GM19035 (cell line): ENCODE results near the gene DENND4B.
"Not testable (repeated sequence)": the region's sequence is repeated elsewhere in the genome, so short reads cannot be mapped to it uniquely, and the experiment has no call there.

Experiments used
- ATAC-seq: cut with Tn5 transposase; IDR thresholded peaks from one replicate; pipeline ENCODE4 v1.9.1; 2021; ENCODE audit not compliant: unreplicated experiment

DENND4B gene

GRCh38 chr1:153946622-153947241 is at the start of gene DENND4B:
DENND4B (minus strand) TSS chr1:153946718; CDS start chr1:153944374, 2,344 bp downstream.
- ATAC-seq: peak; percentile 68

GRCh38 chr1:153995640-153996039 is 49.1 kb upstream of the DENND4B start:
- ATAC-seq: no peak

GRCh38 chr1:153995202-153995601 is 48.7 kb upstream of the DENND4B start:
- ATAC-seq: no peak

GRCh38 chr1:153991806-153992205 is 45.3 kb upstream of the DENND4B start:
- no peak for ATAC-seq

GRCh38 chr1:153991151-153991630 is 44.7 kb upstream of the DENND4B start:
- no peak for ATAC-seq

- peak; percentile 80 for ATAC-seq
These were observed 44.1 kb upstream of the DENND4B start, which contains the start of gene RPS27 for GRCh38 chr1:153990468-153991150. RPS27 (plus strand) TSS chr1:153990762; CDS start chr1:153990797, 35 bp downstream.

- no peak for ATAC-seq
These were observed 41.1 kb upstream of the DENND4B start for GRCh38 chr1:153987621-153988020.

- no peak for ATAC-seq
These were observed 39.6 kb upstream of the DENND4B start, which contains the start of gene RAB13 for GRCh38 chr1:153985941-153986761. RAB13 (minus strand) TSS chr1:153986339; CDS start chr1:153986236, 103 bp downstream.

- no peak for ATAC-seq
These were observed 38.9 kb upstream of the DENND4B start for GRCh38 chr1:153985341-153985912.

GRCh38 chr1:153984123-153984894 is 37.8 kb upstream of the DENND4B start:
- ATAC-seq: no peak

GRCh38 chr1:153981735-153982134 is 35.2 kb upstream of the DENND4B start:
- ATAC-seq: not testable (repeated sequence)

GRCh38 chr1:153979091-153979490 is 32.6 kb upstream of the DENND4B start:
- not testable (repeated sequence) for ATAC-seq

GRCh38 chr1:153978274-153978909 is 31.9 kb upstream of the DENND4B start:
- ATAC-seq: no peak

GRCh38 chr1:153977250-153978240 is 31.0 kb upstream of the DENND4B start, which contains the start of gene JTB:
JTB (minus strand) TSS chr1:153977674; CDS start chr1:153977252, 422 bp downstream.
- peak; percentile 84 for ATAC-seq

GRCh38 chr1:153976819-153977249 is 30.3 kb upstream of the DENND4B start:
- no peak for ATAC-seq

- ATAC-seq: no peak
These were observed 27.0 kb upstream of the DENND4B start for GRCh38 chr1:153973525-153973924.

- no peak for ATAC-seq
These were observed 26.6 kb upstream of the DENND4B start for GRCh38 chr1:153973071-153973470.

GRCh38 chr1:153970346-153970745 is 23.8 kb upstream of the DENND4B start:
- no peak for ATAC-seq
